Panc1 (cell line): ENCODE results near the gene ISLR. TPM values are rescaled to one million over a fixed set of nuclear protein-coding genes. Genes with fewer than 3 reads are reported as not detected.

ENCODE experiments used
- ATAC-seq: fragments of 200-7000 bp; cut with Tn5 transposase; 2 replicates; pipeline ENCODE4 v1.9.1; 2020; ENCODE audit warnings: mild to moderate bottlenecking, moderate library complexity
- BruUV-seq: library from RNA; stranded (reverse); fragments of 400-500 nt; replicated peaks from 2 replicates; lab custom pipeline; 2021; lab: Mats Ljungman, UMichigan
- CTCF ChIA-PET: fragments of 300-600 bp; sonication (Branson Sonifier 250); formaldehyde crosslinking; loops from one replicate; lab custom pipeline; 2022; ENCODE audit warnings: antibody characterized with exemption; lab: Charles Lee
- POLR2A ChIA-PET: fragments of 300-600 bp; sonication (Branson Sonifier 250); formaldehyde crosslinking; loops from one replicate; lab custom pipeline; 2022; ENCODE audit warnings: antibody characterized with exemption; lab: Charles Lee
- DNase-seq: peaks from one replicate; pipeline ENCODE4 v3.0.0-alpha.2; 2010; ENCODE audit warnings: low read depth, low spot score
- H3K27ac ChIP-seq: 2 replicates; pipeline ENCODE4 v1.5.1; 2011; ENCODE audit warnings: mild to moderate bottlenecking, low read length, inconsistent platforms
- H3K27me3 ChIP-seq: fragments of 200-500 bp; sonication (Bioruptor generic); 2 replicates; pipeline ENCODE4 v1.6.0; 2014; ENCODE audit warnings: low read length, inconsistent platforms; ENCODE audit not compliant: control insufficient read depth, insufficient read depth
- H3K36me3 ChIP-seq: fragments of 200-500 bp; sonication (Bioruptor generic); 2 replicates; pipeline ENCODE4 v1.5.1; 2014; ENCODE audit warnings: inconsistent platforms, mild to moderate bottlenecking, low read length, moderate library complexity; ENCODE audit not compliant: control insufficient read depth, insufficient read depth
- H3K4me1 ChIP-seq: 2 replicates; pipeline ENCODE4 v1.5.1; 2011; ENCODE audit warnings: inconsistent platforms, mild to moderate bottlenecking, low read length, moderate library complexity; ENCODE audit not compliant: control insufficient read depth, insufficient read depth
- H3K4me3 ChIP-seq, 2 experiments: 2 replicates each; pipeline ENCODE4 v1.5.1; 2011 to 2012; ENCODE audit warnings: low read depth in 2 of 2, low read length in 2 of 2, mild to moderate bottlenecking in 2 of 2, inconsistent platforms in 1 of 2, moderate library complexity in 1 of 2
- H3K9me3 ChIP-seq: fragments of 200-500 bp; sonication (Bioruptor generic); 2 replicates; pipeline ENCODE4 v1.5.1; 2014; ENCODE audit warnings: low read depth, mild to moderate bottlenecking, inconsistent platforms, low read length, moderate library complexity; ENCODE audit not compliant: control insufficient read depth, insufficient read depth
- POLR2AphosphoS5 ChIP-seq: IDR thresholded peaks from 2 replicates; pipeline ENCODE4 v1.6.1; 2012; ENCODE audit warnings: mild to moderate bottlenecking, low read depth, low read length, moderate library complexity
- SIN3A ChIP-seq: IDR thresholded peaks from 2 replicates; pipeline ENCODE4 v1.6.1; 2012; ENCODE audit warnings: low read depth, mild to moderate bottlenecking, low read length, moderate library complexity, borderline replicate concordance; ENCODE audit not compliant: insufficient read depth
- TCF7L2 ChIP-seq: IDR thresholded peaks from 2 replicates; pipeline ENCODE4 v1.6.1; 2011; ENCODE audit warnings: mild to moderate bottlenecking, low read depth, low read length, inconsistent platforms
- in situ Hi-C: cut with HindIII; loops from 2 replicates; pipeline ENCODE4 v1.10.0; 2016; ENCODE audit warnings: low sequenced_read_pairs, low pct_unique_long_range_greater_than_20kb
- intact Hi-C: fragments of 100-400 bp; cut with micrococcal nuclease; formaldehyde crosslinking; loops from one replicate; pipeline ENCODE4 v1.10.0; 2022; ENCODE audit not compliant: unreplicated experiment
- total RNA-seq: library from RNA; stranded (reverse); gene quantifications from one replicate; pipeline ENCODE4 v1.2.1, GENCODE V29; 2021; ENCODE audit not compliant: unreplicated experiment
- TF ChIP-seq, protein P1 (sequence below), 2 experiments: IDR thresholded peaks; 2 replicates each; pipeline ENCODE4 v1.6.1; 2011 to 2012; ENCODE audit warnings: low read depth in 2 of 2, control low read depth in 1 of 2, low read length in 1 of 2, mild to moderate bottlenecking in 1 of 2, moderate library complexity in 1 of 2; ENCODE audit not compliant: insufficient read depth in 1 of 2
- TF ChIP-seq, protein P2 (sequence below): fragments of 450-650 bp; IDR thresholded peaks from 2 replicates; pipeline ENCODE4 v1.5.1; 2017; ENCODE audit warnings: mild to moderate bottlenecking

The ISLR gene
- total RNA-seq, 1 experiment from 2014 or later = 0.28 TPM

DNA sequence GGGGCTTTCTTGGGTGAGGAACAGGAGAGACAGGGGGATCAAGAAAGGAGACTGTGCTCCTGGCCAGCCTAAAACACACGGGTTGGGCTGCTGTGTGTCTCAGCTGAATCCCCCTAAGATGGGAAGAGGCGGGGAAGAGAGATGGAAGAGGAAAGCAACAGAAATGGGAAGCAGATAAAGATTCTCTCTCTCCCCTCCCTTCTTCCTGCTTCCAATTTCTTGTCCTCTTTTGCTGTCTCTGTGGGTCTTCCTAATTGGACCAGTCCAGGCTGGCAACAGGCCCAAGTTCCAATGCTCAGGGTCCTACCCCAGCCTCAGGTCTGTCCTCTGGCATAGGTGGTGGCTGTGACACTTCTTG lies 36.0 kb upstream of the ISLR start:
- intact Hi-C loops = no loop called here
- ChIA-PET POLR2A (no interaction called here), CTCF (no interaction called here)
- Histone ChIP-seq H3K9me3 (no peaks in the 10 kb centered on the region), H3K36me3 (no peaks in the 10 kb centered on the region), H3K4me3 (no peak overlapping the region), H3K4me1 (no peaks in the 10 kb centered on the region; the same call in 1 of the 2 replicates), H3K27ac (no peak overlapping the region), H3K27me3 (no peaks in the 10 kb centered on the region; the same call in 1 of the 2 replicates)
- DNase-seq = no peak
- in situ Hi-C loops = no loop called here
- ATAC-seq = no peak
- no TSS peak for BruUV-seq
- TF ChIP-seq, protein P1, sequence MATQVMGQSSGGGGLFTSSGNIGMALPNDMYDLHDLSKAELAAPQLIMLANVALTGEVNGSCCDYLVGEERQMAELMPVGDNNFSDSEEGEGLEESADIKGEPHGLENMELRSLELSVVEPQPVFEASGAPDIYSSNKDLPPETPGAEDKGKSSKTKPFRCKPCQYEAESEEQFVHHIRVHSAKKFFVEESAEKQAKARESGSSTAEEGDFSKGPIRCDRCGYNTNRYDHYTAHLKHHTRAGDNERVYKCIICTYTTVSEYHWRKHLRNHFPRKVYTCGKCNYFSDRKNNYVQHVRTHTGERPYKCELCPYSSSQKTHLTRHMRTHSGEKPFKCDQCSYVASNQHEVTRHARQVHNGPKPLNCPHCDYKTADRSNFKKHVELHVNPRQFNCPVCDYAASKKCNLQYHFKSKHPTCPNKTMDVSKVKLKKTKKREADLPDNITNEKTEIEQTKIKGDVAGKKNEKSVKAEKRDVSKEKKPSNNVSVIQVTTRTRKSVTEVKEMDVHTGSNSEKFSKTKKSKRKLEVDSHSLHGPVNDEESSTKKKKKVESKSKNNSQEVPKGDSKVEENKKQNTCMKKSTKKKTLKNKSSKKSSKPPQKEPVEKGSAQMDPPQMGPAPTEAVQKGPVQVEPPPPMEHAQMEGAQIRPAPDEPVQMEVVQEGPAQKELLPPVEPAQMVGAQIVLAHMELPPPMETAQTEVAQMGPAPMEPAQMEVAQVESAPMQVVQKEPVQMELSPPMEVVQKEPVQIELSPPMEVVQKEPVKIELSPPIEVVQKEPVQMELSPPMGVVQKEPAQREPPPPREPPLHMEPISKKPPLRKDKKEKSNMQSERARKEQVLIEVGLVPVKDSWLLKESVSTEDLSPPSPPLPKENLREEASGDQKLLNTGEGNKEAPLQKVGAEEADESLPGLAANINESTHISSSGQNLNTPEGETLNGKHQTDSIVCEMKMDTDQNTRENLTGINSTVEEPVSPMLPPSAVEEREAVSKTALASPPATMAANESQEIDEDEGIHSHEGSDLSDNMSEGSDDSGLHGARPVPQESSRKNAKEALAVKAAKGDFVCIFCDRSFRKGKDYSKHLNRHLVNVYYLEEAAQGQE (IDR thresholded peaks at IDR 0.05; ENCODE audit: insufficient read depth in 1 of 2, low read depth in 2 of 2, low read length in 1 of 2) = no peak
- TF ChIP-seq, protein P2, sequence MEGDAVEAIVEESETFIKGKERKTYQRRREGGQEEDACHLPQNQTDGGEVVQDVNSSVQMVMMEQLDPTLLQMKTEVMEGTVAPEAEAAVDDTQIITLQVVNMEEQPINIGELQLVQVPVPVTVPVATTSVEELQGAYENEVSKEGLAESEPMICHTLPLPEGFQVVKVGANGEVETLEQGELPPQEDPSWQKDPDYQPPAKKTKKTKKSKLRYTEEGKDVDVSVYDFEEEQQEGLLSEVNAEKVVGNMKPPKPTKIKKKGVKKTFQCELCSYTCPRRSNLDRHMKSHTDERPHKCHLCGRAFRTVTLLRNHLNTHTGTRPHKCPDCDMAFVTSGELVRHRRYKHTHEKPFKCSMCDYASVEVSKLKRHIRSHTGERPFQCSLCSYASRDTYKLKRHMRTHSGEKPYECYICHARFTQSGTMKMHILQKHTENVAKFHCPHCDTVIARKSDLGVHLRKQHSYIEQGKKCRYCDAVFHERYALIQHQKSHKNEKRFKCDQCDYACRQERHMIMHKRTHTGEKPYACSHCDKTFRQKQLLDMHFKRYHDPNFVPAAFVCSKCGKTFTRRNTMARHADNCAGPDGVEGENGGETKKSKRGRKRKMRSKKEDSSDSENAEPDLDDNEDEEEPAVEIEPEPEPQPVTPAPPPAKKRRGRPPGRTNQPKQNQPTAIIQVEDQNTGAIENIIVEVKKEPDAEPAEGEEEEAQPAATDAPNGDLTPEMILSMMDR = no peak
- TF ChIP-seq SIN3A = no peak
- TF ChIP-seq TCF7L2 = no peak
- no peak for TF ChIP-seq POLR2AphosphoS5

DNA sequence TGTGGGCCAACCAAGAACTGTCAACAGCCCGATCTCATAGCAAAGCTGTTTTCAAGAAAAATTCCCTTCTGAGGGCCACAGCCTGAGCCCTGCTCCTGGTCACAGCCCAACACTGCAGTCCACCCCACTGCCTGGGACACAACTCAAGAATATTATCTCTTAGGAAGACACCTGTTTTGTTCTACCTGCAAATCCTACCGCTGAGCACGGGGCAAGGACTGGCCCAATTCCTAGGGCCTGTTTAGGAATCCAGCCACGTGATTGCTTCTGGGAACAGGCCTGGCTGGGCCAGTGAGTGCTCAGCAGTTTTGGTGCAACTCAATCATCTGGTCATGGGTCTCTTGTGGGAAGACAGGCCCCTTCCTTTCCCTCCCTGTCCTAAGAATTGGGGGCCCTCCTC lies 34.9 kb upstream of the ISLR start:
- BruUV-seq = no TSS peak
- Histone ChIP-seq H3K36me3 (no peaks in the 10 kb centered on the region), H3K9me3 (no peaks in the 10 kb centered on the region), H3K27me3 (no peaks in the 10 kb centered on the region; the same call in 1 of the 2 replicates), H3K27ac (no peak overlapping the region), H3K4me1 (no peaks in the 10 kb centered on the region; the same call in 1 of the 2 replicates), H3K4me3 (no peak overlapping the region)
- intact Hi-C loops = no loop called here
- ATAC-seq = no peak
- no peak for DNase-seq
- in situ Hi-C loops = no loop called here
- TF ChIP-seq, protein P2 = no peak
- TF ChIP-seq SIN3A (no peak), TCF7L2 (no peak), POLR2AphosphoS5 (no peak)
- TF ChIP-seq, protein P1 (IDR thresholded peaks at IDR 0.05; ENCODE audit: insufficient read depth in 1 of 2, low read depth in 2 of 2, low read length in 1 of 2) = no peak
- CTCF ChIA-PET = no interaction called here
- POLR2A ChIA-PET = no interaction called here
